ENCODE data around the gene MAP7.
A peak's percentile ranks its signal among the peaks of the same experiment; 100 is the strongest.

MAP7 gene

GRCh38 chr6:136514591-136514990 is 35.6 kb downstream of the MAP7 start:
- TF ChIP-seq ZFX (IDR thresholded peaks at IDR 0.05) (no peak), CTCF (conservative IDR thresholded peaks at IDR 0.05) (no peak)
- no peak overlapping the region for H3K27ac ChIP-seq

- peak overlapping the region; percentile 36; the same call in 1 of the 2 replicates for H3K27ac ChIP-seq
- TF ChIP-seq CTCF (conservative IDR thresholded peaks at IDR 0.05): no peak
These were observed 38.3 kb downstream of the MAP7 start for GRCh38 chr6:136511926-136512325.

- H3K27ac ChIP-seq: peak overlapping the region; percentile 36; the same call in 1 of the 2 replicates
- TF ChIP-seq CTCF (conservative IDR thresholded peaks at IDR 0.05): no peak
- no peak for TF ChIP-seq ZFX (IDR thresholded peaks at IDR 0.05)
These were observed 38.8 kb downstream of the MAP7 start for GRCh38 chr6:136511397-136511796.

- TF ChIP-seq ZFX (IDR thresholded peaks at IDR 0.05) (no peak), CTCF (conservative IDR thresholded peaks at IDR 0.05) (no peak)
- no peak overlapping the region for H3K27ac ChIP-seq
These were observed 39.4 kb downstream of the MAP7 start for GRCh38 chr6:136510782-136511181.

- no peak overlapping the region for H3K27ac ChIP-seq
- TF ChIP-seq ZFX (IDR thresholded peaks at IDR 0.05) (no peak), CTCF (conservative IDR thresholded peaks at IDR 0.05) (no peak)
These were observed 39.9 kb downstream of the MAP7 start for GRCh38 chr6:136510299-136510698.

GRCh38 chr6:136508725-136509392 is 41.4 kb downstream of the MAP7 start:
- no peak for TF ChIP-seq ZFX (IDR thresholded peaks at IDR 0.05)
- no peak for TF ChIP-seq CTCF (conservative IDR thresholded peaks at IDR 0.05)
- H3K27ac ChIP-seq: no peak overlapping the region

GRCh38 chr6:136506124-136506799 is 44.0 kb downstream of the MAP7 start:
- no peak overlapping the region for H3K27ac ChIP-seq
- TF ChIP-seq ZFX (IDR thresholded peaks at IDR 0.05) (no peak), CTCF (conservative IDR thresholded peaks at IDR 0.05) (no peak)
